Uterus (tissue), 2 donors: ENCODE measurements around the gene KIF1A.

Experiments used
- CTCF ChIP-seq, 4 experiments: fragments of 200-600 bp in 2 of 4; fragments of 450-650 bp in 2 of 4; sonication (generic) in 2 of 4; IDR thresholded peaks; one replicate each; pipeline ENCODE4 v1.5.1; 2016 to 2019; ENCODE audit warnings: antibody characterized with exemption in 4 of 4, mild to moderate bottlenecking in 2 of 4, moderate library complexity in 1 of 4
- POLR2A ChIP-seq, 2 donors: fragments of 450-650 bp; IDR thresholded peaks; one replicate each; pipeline ENCODE4 v1.6.1; 2016; ENCODE audit warnings: antibody characterized with exemption in 2 of 2, mild to moderate bottlenecking in 1 of 2, moderate library complexity in 1 of 2

- TF ChIP-seq CTCF (IDR thresholded peaks at IDR 0.05) (no peak), POLR2A (IDR thresholded peaks at IDR 0.05) (no peak)
These were observed 37.3 kb upstream of the KIF1A start for GRCh38 chr2:240857039-240858008.
